ENCODE measurements around the gene MASP1. TPM values are rescaled to one million over a fixed set of nuclear protein-coding genes. Genes with fewer than 3 reads are reported as not detected.

The MASP1 gene
- total and polyA plus RNA-seq, 2 donors (not counting 1 experiment from before 2014, with no cell fraction given), result not detected

- POLR2A ChIA-PET, result no interaction called here
- no peaks in the 10 kb centered on the region for H3K36me3 ChIP-seq (replicated peaks in 1 of 2; ENCODE audit: control extremely low read depth in 1 of 2, control insufficient read depth in 1 of 2, extremely low read depth in 1 of 2, insufficient read depth in 2 of 2, low read length in 1 of 2)
- intact Hi-C loops (cut with micrococcal nuclease), result no loop called here
Observed at GRCh38 chr3:187325632-187326031, 34.1 kb upstream of the MASP1 start.

GRCh38 chr3:187323091-187323490, 31.6 kb upstream of the MASP1 start:
- no peak for TF ChIP-seq CTCF (IDR thresholded peaks at IDR 0.05)
- TF ChIP-seq EZH2 (IDR thresholded peaks at IDR 0.05; ENCODE audit: borderline replicate concordance, insufficient read depth, low read depth, low read length, poor library complexity, severe bottlenecking), result no peak
- Histone ChIP-seq H3K79me2 (ENCODE audit: control insufficient read depth, insufficient read depth, low read length) (no peaks in the 10 kb centered on the region), H3K4me1 (ENCODE audit: control insufficient read depth in 2 of 2, insufficient read depth in 2 of 2, low read length in 2 of 2) (peaks cover 6% of the 10 kb centered on the region in 2 donors), H2AFZ (ENCODE audit: insufficient read depth, low read depth, low read length, poor library complexity, severe bottlenecking) (no peak overlapping the region), H4K20me1 (ENCODE audit: control insufficient read depth, insufficient read depth, low read length, poor library complexity, severe bottlenecking) (no peaks in the 10 kb centered on the region), H3K4me3 (ENCODE audit: control extremely low read depth in 1 of 5, extremely low read depth in 1 of 5, insufficient read depth in 1 of 5, low read depth in 2 of 5, low read length in 4 of 5) (no peak overlapping the region), H3K4me2 (replicated peaks; ENCODE audit: low read depth, low read length, poor library complexity, severe bottlenecking) (no peak overlapping the region), H3K27me3 (replicated peaks in 1 of 4; ENCODE audit: control extremely low read depth in 1 of 4, control insufficient read depth in 3 of 4, insufficient read depth in 4 of 4, low read length in 3 of 4) (peaks cover 0 to 39% (median 19%) of the 10 kb centered on the region in 4 experiments), H3K27ac (ENCODE audit: low read length in 2 of 2) (no peak overlapping the region), H3K36me3 (replicated peaks in 1 of 2; ENCODE audit: control extremely low read depth in 1 of 2, control insufficient read depth in 1 of 2, extremely low read depth in 1 of 2, insufficient read depth in 2 of 2, low read length in 1 of 2) (no peaks in the 10 kb centered on the region), H3K9ac (ENCODE audit: low read length) (no peak overlapping the region), H3K9me3 (ENCODE audit: control extremely low read depth in 1 of 3, control insufficient read depth in 2 of 3, insufficient read depth in 1 of 3, low read length in 2 of 3) (no peaks in the 10 kb centered on the region)
- Mint-ChIP-seq H3K9me3 (ENCODE audit: insufficient read depth) (no peaks in the 10 kb centered on the region), H3K4me1 (peaks cover 8% of the 10 kb centered on the region), H3K4me3 (no peak overlapping the region), H3K27me3 (peaks cover 32% of the 10 kb centered on the region), H3K27ac (no peak overlapping the region)
- DNase-seq, result no peak
- ChIA-PET CTCF (interaction anchor here (0.6 to 15.4 kb wide), 5 partner anchors 45 to 392 kb away, joined by 3 to 479 read pairs (median 4); partner anchors contain the start of gene RTP4), POLR2A (no interaction called here)
- 75% methylated on average over 2 of the region's 3 CpGs for WGBS (ENCODE audit: insufficient coverage)
- no peak for ATAC-seq (ENCODE audit: low read depth)
- intact Hi-C loops (cut with micrococcal nuclease), result no loop called here

More at GRCh38 chr3:187325632-187326031, 34.1 kb upstream of the MASP1 start:
- DNase-seq (no peak), ATAC-seq (ENCODE audit: low read depth) (no peak)
- Histone ChIP-seq H3K79me2 (ENCODE audit: control insufficient read depth, insufficient read depth, low read length) (no peaks in the 10 kb centered on the region), H3K9me3 (ENCODE audit: control extremely low read depth in 1 of 3, control insufficient read depth in 2 of 3, insufficient read depth in 1 of 3, low read length in 2 of 3) (no peaks in the 10 kb centered on the region), H3K4me1 (ENCODE audit: control insufficient read depth in 2 of 2, insufficient read depth in 2 of 2, low read length in 2 of 2) (no peaks in the 10 kb centered on the region), H2AFZ (ENCODE audit: insufficient read depth, low read depth, low read length, poor library complexity, severe bottlenecking) (no peak overlapping the region), H3K27me3 (replicated peaks in 1 of 4; ENCODE audit: control extremely low read depth in 1 of 4, control insufficient read depth in 3 of 4, insufficient read depth in 4 of 4, low read length in 3 of 4) (peaks cover 0 to 17% (median 3%) of the 10 kb centered on the region in 4 experiments), H3K9ac (ENCODE audit: low read length) (no peak overlapping the region), H3K27ac (ENCODE audit: low read length in 2 of 2) (no peak overlapping the region), H3K4me2 (replicated peaks; ENCODE audit: low read depth, low read length, poor library complexity, severe bottlenecking) (no peak overlapping the region), H3K4me3 (ENCODE audit: control extremely low read depth in 1 of 5, extremely low read depth in 1 of 5, insufficient read depth in 1 of 5, low read depth in 2 of 5, low read length in 4 of 5) (no peak overlapping the region), H4K20me1 (ENCODE audit: control insufficient read depth, insufficient read depth, low read length, poor library complexity, severe bottlenecking) (no peaks in the 10 kb centered on the region)
- Mint-ChIP-seq H3K27ac (no peak overlapping the region), H3K9me3 (ENCODE audit: insufficient read depth) (no peaks in the 10 kb centered on the region), H3K27me3 (peaks cover 21% of the 10 kb centered on the region), H3K4me3 (no peak overlapping the region), H3K4me1 (no peaks in the 10 kb centered on the region)
- no peak for TF ChIP-seq EZH2 (IDR thresholded peaks at IDR 0.05; ENCODE audit: borderline replicate concordance, insufficient read depth, low read depth, low read length, poor library complexity, severe bottlenecking)
- TF ChIP-seq CTCF (IDR thresholded peaks at IDR 0.05), result no peak
- CTCF ChIA-PET, result interaction anchor here (2.0 to 15.4 kb wide), 2 partner anchors 354 to 389 kb away, joined by 10 to 479 read pairs; no protein-coding TSS in a partner anchor
- WGBS (ENCODE audit: insufficient coverage), result 63% methylated on average over 4 of the region's 5 CpGs

All from B cell (primary cell).